ENCODE data around the gene R3HCC1L.

- TF ChIP-seq POLR2A (IDR thresholded peaks at IDR 0.05; ENCODE audit: low read length) = no peak
- TF ChIP-seq GATA1 (IDR thresholded peaks at IDR 0.05; ENCODE audit: low read depth, low read length) = no peak
Measured at GRCh38 chr10:98134117-98134430, 383 bp upstream of the R3HCC1L start.

All from erythroblast (primary cell).